Ovary (tissue), 9 donors: ENCODE data around the gene WDFY4. TPM values are rescaled to one million over a fixed set of nuclear protein-coding genes. Genes with fewer than 3 reads are reported as not detected.

ENCODE experiments used
- DNase-seq, 5 donors: peaks; one replicate each; pipeline ENCODE4 v3.0.0-alpha.2; 2019 to 2020
- H3K27ac ChIP-seq, 2 donors: fragments of 200-600 bp; one replicate each; pipeline versions ENCODE4 v1.5.1 to v1.8.0; 2019 to 2022
- H3K27me3 ChIP-seq: fragments of 200-600 bp; one replicate; pipeline ENCODE4 v1.8.0; 2022
- H3K36me3 ChIP-seq: fragments of 200-600 bp; sonication (generic); one replicate; pipeline ENCODE4 v1.5.1; 2019
- H3K4me1 ChIP-seq: one replicate; pipeline ENCODE4 v1.8.1; 2013; ENCODE audit warnings: mild to moderate bottlenecking, moderate library complexity; ENCODE audit not compliant: insufficient read depth
- H3K4me3 ChIP-seq: fragments of 200-600 bp; sonication (generic); one replicate; pipeline ENCODE4 v1.5.1; 2017
- H3K9me3 ChIP-seq, 2 donors: fragments of 200-600 bp in 1 of 2; sonication (generic) in 1 of 2; one replicate each; pipeline versions ENCODE4 v1.5.1 to v1.8.1; 2013 to 2019; ENCODE audit warnings: mild to moderate bottlenecking in 1 of 2, moderate library complexity in 1 of 2
- CTCF ChIP-seq, 3 donors: fragments of 450-650 bp in 2 of 3; fragments of 200-600 bp in 1 of 3; IDR thresholded peaks; one replicate each; pipeline versions ENCODE4 v1.5.1 to v1.8.0; 2016 to 2022; ENCODE audit warnings: antibody characterized with exemption in 3 of 3, mild to moderate bottlenecking in 1 of 3
- EP300 ChIP-seq: sonication (generic); formaldehyde crosslinking; IDR thresholded peaks from one replicate; pipeline ENCODE4 v1.6.1; 2017; ENCODE audit warnings: antibody characterized with exemption
- POLR2A ChIP-seq: fragments of 450-650 bp; IDR thresholded peaks from one replicate; pipeline ENCODE4 v1.6.1; 2017; ENCODE audit warnings: antibody characterized with exemption, mild to moderate bottlenecking, moderate library complexity
- WGBS, 3 donors: extraction: QIAGEN DNeasy Blood & Tissue Kit in 1 of 3; methylation state at CpG; one replicate each; pipeline versions ENCODE4 v1.1.5 to v1.1.7; 2013 to 2017; 5-methylcytosine and 5-hydroxymethylcytosine counted together
- intact Hi-C, 4 donors: fragments of 100-400 bp; cut with DNase I; formaldehyde crosslinking; loops; one replicate each; pipeline versions ENCODE4 v1.11.0 to v1.15.1; 2022 to 2023
- polyA plus RNA-seq, 2 donors: library from polyadenylated mRNA; stranded (reverse); fragments of 200-250 nt in 1 of 2; fragments of 350-450 nt in 1 of 2; fragmentation: Illumina TruSeq in 1 of 2; extraction: RNeasy Lipid Tissue Mini Kit (QIAGEN cat#74804) in 1 of 2; gene quantifications; one replicate each; pipeline ENCODE4 v1.2.3, GENCODE V29; 2013 to 2014
- total RNA-seq, 7 donors: library from RNA; depleted of rRNA in 2 of 7; stranded (reverse); fragments of >200 nt in 2 of 7; fragmentation: NEBNext Ultra II Directional in 3 of 7; extraction: Animal tissue kit (Norgen Biotek cat#: 25700) in 3 of 7; gene quantifications; one replicate each; pipeline versions ENCODE4 v1.1.0 to v1.2.4, GENCODE V29; 2016 to 2023
- donor health status: DM: no; HTN: no; CAD: no; lungs with moderate emphysema.
- donor health status: DM: no; HTN: no; CAD: no.
- donor health status: Bipolar disorder and iron deficiency.
- donor health status: DM: yes; HTN: yes; CAD: no.
- donor health status: DM: no; HTN: no; CAD: no.
- donor health status: DM: yes; HTN: yes; CAD: no.

The WDFY4 gene
- total and polyA plus RNA-seq, 9 donors, result 0.54 to 4.2 (median 1.7) TPM

- Histone ChIP-seq H3K4me1 (no peaks in the 10 kb centered on the region), H3K27ac (no peak overlapping the region), H3K9me3 (no peaks in the 10 kb centered on the region), H3K27me3 (no peaks in the 10 kb centered on the region), H3K4me3 (no peak overlapping the region), H3K36me3 (no peaks in the 10 kb centered on the region)
- WGBS, 3 donors, result 62 to 74% (median 63%) methylated on average over 9 of the region's 9 CpGs
- DNase-seq, result no peak
- TF ChIP-seq CTCF (IDR thresholded peaks at IDR 0.05) (no peak), EP300 (no peak), POLR2A (no peak)
- intact Hi-C loops, result no loop called here
Observed at GRCh38 chr10:48884179-48885045, 199.7 kb downstream of the WDFY4 start.

- 8 to 17% (median 17%) methylated on average over 2 of the region's 2 CpGs for WGBS, 3 donors
- peak in 1 of 5 donors; percentile 45 for DNase-seq
- H3K4me1 ChIP-seq, result no peaks in the 10 kb centered on the region
- no peaks in the 10 kb centered on the region for H3K27me3 ChIP-seq
- intact Hi-C loops, result no loop called here
- H3K9me3 ChIP-seq, result no peaks in the 10 kb centered on the region
- TF ChIP-seq POLR2A, result no peak
- TF ChIP-seq EP300, result no peak
- TF ChIP-seq CTCF (IDR thresholded peaks at IDR 0.05), result peak in 1 of 3 donors; percentile 16
- no peak overlapping the region for H3K27ac ChIP-seq
- H3K4me3 ChIP-seq, result no peak overlapping the region
- H3K36me3 ChIP-seq, result no peaks in the 10 kb centered on the region
Observed at GRCh38 chr10:48885376-48885775, 200.7 kb downstream of the WDFY4 start.

- Histone ChIP-seq H3K36me3 (no peaks in the 10 kb centered on the region), H3K4me3 (no peak overlapping the region), H3K27me3 (no peaks in the 10 kb centered on the region), H3K4me1 (no peaks in the 10 kb centered on the region), H3K27ac (no peak overlapping the region), H3K9me3 (no peaks in the 10 kb centered on the region)
- WGBS, 3 donors, result 81 to 88% (median 84%) methylated on average over 1 of the region's 1 CpG
- no peak for TF ChIP-seq EP300
- no peak for TF ChIP-seq POLR2A
- no peak for TF ChIP-seq CTCF (IDR thresholded peaks at IDR 0.05)
- DNase-seq, result no peak
- intact Hi-C loops, result no loop called here
Observed at GRCh38 chr10:48887982-48888381, 203.3 kb downstream of the WDFY4 start.

- Histone ChIP-seq H3K9me3 (no peaks in the 10 kb centered on the region), H3K36me3 (no peaks in the 10 kb centered on the region), H3K27ac (no peak overlapping the region), H3K27me3 (no peaks in the 10 kb centered on the region), H3K4me1 (peaks cover 4% of the 10 kb centered on the region), H3K4me3 (no peak overlapping the region)
- 93 to 95% (median 94%) methylated on average over 11 of the region's 11 CpGs for WGBS, 3 donors
- TF ChIP-seq POLR2A, result no peak
- TF ChIP-seq EP300, result no peak
- intact Hi-C loops, result no loop called here
- no peak for DNase-seq
Observed at GRCh38 chr10:48890888-48891850, 206.5 kb downstream of the WDFY4 start.
